ENCODE measurements around the gene BLOC1S3.

The BLOC1S3 gene, protein sequence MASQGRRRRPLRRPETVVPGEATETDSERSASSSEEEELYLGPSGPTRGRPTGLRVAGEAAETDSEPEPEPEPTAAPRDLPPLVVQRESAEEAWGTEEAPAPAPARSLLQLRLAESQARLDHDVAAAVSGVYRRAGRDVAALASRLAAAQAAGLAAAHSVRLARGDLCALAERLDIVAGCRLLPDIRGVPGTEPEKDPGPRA

DNA sequence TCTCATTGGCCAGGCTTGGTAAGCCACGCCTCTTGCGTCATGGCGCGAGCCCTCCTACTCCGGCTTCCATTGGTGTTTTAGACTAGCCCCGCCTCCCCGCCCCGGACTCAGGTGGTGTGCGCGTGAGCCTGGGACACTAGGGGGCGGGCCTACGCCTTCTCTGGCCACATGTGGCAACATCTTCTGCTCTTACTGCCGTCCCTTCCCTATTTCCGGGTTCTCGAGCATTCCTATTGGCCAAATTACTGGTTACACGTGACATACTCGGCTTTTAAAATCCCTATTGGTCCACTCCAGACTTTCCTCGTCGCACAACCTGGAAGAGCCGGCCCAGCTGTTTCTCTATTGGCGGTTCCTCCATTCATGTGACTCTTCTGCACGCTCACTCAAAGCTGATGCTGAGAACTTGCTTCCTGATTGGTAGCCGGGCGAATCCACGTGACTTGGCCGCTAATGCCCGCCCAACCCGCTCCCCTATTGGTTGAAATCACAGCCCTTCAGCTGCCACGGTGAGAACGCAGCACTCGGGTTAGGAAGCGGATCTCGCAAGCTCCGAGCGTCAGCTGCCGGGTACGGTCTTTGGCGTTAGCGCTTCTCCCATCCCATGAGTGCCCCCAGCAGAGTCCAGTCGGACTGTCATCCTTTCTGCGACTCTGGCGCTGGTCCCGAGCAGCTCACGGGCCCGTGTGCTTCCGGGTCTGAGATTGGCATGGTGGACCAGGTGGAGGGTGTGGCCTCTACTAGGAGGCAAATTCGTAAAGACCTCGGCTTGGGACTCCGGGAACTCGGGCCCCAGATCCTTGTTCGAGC lies at the start of gene BLOC1S3:
Gene BLOC1S3, plus strand, starts transcription at position 523 of the 810 bp plus-strand sequence. CDS start 513 bp downstream, outside the sequence.
- peak; percentile 97 to 100 (median 100) for DNase-seq (ENCODE audit: low read depth in 4 of 4, low spot score in 1 of 4)

DNA sequence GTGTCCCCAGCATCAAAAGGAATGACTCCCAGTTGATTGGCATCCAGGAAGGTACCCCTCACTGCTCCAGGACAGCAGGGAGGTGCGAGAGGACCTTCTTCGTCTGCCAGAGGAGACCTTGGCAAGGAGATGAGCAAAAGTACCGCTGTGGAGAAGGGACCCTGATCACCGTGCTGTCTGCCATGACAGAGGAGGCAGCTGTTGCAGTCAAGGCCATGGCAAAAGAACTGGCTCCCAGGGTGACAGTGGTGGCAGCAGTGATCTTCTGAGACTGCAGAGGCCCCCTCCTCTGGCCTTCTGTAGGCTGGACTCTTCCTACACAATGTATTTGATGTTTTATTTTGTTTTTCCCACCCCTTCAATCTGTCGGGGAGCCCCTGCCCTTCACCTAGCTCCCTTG lies 49.8 kb upstream of the BLOC1S3 start:
- no peak for DNase-seq (ENCODE audit: low read depth in 4 of 4, low spot score in 1 of 4)

DNA sequence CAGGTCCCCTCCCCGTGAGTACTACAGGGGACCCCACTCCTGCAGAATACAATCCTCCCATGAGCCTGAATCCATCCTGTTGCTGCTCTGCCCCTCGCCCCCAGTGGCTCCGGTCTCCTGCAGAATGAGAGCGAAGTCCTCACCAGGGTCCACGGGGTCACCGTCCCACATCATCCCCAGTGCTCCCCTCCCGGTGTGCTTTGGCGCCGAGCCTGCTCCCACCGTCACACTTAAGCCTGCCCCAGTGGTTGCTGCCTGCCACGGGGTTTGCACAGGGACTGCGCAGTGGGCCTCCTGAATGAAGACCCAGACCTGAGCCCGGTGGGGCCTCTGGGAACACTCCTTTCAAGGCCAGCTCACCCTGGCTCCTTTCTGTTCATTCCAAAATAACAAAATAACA lies 48.3 kb upstream of the BLOC1S3 start:
- DNase-seq (ENCODE audit: low read depth in 4 of 4, low spot score in 1 of 4): no peak

DNA sequence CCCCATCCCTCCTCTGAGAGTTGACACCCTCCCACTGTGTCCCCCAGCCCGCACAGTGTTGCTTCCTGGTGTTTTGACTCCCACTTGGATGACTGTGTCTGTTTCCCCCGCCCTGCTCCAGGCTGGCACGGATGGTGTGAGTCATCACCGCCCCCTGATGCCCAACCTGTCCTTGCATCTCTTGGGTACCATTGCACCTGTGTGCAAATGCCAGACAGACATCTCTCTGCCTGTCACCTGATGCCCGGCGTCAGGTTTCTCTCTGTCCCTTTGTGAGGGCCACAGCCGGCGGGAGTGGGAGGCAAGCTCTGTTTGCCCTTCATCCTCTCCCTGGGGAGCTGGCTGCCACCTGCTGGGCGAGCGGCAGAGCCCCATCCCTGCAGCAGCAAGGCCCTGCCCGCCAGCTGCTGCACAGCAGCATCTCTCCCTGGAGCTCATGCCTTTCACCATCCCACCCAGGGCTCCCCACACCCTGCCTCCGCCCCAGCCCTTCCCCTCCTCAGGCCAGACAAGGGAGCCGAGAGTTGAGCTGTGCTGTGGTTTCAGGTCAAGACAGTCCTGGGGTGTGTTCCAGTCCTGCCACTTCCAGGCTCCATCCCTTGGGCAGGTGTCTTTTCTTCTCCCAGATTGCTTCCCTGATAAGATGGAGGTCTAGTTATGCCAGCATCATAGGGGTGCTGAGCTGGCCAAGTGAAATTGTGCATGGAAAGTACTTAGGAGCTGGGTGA lies 47.5 kb upstream of the BLOC1S3 start:
- no peak for DNase-seq (ENCODE audit: low read depth in 4 of 4, low spot score in 1 of 4)

DNA sequence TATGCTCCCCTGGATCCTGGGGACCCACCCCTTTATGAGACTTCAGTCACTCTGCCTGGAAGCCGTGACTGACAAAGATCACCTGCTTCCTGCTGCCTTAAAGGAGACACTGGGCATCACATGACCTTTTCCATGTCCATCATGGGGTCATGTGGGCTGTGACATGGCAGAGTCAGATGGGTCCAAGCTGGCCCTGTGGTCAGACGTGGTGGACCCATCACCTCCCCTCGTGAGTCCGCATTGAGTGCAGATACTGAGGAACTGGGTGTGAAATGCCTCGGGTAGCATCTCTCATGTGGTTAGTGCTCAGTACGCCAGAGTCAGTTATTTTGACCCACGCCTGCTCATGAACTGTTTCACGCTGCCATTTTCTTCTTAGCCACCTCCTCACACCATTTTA lies 44.9 kb upstream of the BLOC1S3 start:
- DNase-seq (ENCODE audit: low read depth in 4 of 4, low spot score in 1 of 4): no peak

DNA sequence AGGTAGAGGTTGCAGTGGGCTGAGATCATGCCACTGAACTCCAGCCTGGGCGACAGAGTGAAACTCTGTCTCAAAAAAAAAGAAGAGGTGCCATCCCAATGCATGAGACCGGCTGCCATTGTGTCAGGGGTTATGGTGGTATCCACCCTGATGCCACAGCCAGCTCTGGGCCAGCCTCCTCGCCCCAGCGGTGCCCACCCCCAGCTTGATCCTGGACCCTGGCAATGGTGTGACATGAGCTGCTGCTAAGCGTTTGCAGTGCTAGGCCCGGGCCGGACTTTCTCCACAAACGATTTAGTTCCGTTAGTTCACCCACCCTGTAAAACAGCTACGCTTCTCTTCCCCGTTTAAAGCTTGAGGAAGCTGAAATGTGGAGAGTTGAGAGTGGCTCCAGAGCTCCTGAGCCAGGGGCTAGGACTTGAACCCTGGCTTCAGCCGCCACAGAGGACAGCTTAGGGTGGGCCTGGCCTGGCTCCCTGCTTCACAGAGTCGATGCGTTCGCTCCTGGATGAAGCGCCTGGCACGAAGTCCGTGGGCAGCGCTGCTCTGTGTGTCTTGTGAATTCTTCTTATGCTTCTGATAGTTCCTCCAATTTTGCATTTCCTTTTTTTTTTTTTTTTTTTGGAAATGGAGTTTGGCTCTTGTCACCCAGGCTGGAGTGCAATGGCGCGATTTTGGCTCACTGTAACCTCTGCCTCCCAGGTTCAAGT lies 43.3 kb upstream of the BLOC1S3 start:
- DNase-seq (ENCODE audit: low read depth in 4 of 4, low spot score in 1 of 4): no peak

DNA sequence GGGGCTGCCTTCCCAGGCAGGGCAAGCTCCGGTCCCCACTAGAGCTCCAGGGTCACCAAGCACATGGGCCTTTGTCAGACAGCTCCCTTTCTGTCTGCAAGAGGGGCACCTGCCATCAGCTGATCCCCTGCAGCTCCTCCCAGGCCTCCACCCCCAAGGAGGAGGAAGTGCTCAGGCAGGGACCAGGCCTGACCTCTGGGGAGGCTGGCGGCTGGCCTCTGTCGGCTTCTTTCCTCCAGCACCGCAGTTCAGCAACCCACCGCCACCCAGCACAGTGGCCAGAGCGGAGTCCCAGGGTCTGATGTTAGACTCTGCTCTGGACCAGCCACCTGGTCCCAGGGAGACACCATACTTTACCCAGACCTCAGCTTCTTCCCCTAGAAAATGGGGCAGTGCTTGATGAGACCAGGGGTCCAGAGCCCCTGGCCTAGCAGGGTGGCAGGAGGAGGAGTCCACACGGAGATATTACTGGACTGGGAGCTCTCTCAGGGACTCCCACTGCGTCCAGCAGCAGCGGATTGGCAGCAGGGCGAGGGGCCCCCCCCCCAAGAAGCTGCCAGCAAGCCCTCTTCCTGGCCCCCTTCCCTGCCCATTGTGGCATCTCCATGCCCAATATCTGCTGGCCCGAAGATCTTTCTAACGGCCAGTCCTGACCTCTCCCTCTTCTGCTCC lies 41.9 kb upstream of the BLOC1S3 start:
- no peak for DNase-seq (ENCODE audit: low read depth in 4 of 4, low spot score in 1 of 4)

DNA sequence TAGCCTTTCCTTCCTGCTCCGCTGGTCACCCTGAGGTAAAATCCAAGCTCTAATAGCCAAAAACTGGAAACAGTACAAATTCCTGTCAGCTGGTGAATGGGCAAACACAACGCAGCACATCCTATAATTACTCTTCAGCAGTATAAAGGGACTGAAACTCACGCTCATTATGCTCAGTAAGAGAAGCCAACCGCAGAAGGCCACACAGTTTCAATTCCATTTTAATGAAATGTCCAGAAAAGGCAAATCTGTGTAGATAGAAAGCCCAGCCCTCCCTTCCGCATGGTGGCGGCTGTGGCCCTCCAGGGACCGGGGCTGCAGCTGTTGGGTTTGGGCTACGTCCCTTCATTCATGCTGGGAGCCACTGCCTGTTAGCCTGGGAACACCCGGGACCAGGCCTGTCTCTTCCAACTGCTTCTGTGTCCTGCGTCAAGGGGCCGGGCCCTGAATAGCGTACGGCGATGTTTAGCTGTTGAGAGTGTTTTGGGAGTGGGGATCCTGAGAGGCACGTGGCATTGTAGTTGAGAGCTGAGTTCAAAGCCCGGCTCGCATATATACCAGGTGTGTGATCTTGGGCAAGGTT lies 41.3 kb upstream of the BLOC1S3 start:
- no peak for DNase-seq (ENCODE audit: low read depth in 4 of 4, low spot score in 1 of 4)

DNA sequence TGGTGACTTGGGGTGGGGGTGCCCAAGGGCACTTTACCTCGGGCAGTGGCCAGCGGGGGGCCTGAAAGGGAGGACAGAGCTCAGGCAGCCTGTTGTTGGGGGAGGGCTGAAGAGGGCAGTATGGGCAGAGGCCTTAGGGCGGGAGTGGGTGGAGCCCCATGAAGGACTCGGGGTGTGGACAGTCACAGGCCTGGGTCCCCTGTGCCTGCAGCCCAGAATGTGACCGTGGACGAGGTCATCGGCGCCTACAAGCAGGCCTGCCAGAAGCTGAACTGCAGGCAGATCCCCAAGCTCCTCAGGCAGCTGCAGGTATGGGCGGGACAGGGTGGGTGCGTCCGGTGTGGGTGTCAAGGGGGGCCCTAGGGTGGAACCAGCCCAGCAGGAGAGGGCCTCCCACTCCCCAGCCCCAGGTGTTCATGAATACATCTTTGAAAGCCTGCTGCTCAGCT lies 40.3 kb upstream of the BLOC1S3 start:
- no peak for DNase-seq (ENCODE audit: low read depth in 4 of 4, low spot score in 1 of 4)

DNA sequence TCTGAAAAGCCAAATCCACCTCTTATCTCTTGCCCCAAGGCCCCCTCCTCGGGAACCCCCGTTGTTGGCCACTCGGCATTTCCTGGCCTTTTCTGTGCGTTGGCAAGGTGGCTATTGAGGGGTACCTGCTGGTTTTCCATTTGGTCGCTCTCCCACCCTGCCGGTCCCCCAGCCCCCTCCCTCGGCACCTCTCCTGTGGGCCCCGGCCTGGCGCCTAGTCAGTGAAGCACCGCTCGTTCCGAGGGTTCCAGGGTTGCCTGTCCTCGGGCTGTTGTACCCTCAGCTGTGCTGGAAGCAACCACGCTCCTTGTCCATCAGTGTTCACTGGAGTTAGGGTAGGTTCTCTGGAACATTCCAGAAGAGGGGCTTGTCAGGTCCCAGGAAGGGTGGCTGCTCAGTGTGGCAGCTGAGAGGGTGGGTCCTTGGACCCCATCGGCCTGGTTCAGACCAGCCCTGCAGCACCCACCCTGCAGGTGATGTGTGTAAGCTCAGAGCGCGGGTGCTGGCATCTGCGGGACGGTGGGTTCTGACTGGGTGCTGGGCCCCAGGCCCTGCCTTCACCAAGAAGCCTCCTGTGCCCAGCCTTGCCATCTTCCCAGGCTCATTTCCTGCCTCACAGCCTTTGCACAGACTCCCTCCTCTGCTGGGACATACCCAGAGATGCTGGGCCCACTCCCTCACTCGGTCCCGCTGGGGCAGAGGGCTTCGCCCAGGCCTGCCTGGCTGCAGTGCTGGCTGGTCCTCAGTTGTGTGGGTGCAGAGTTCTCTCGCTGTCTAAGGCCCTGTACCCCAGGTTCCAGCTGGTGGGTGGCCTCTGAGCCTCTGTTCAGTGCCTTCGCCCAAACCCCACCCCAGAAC lies 39.1 kb upstream of the BLOC1S3 start:
- no peak for DNase-seq (ENCODE audit: low read depth in 4 of 4, low spot score in 1 of 4)

DNA sequence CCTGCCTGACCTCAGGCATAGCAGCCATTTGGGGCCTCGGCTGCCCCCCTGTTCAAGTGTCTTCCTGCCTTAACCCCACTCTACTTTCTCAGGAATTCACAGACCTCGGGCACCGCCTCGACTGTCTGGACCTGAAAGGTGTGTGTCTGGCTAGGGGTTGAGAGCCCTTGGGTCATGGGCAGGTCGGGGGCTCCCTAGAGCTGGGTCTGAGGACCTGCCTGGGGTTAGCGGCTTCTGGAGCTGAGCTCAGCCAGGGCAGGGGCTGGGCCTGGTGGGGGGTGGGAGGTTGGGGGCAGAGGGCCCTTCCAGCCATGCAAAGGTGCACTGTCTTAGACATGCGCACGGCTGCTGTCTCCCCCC lies 38.5 kb upstream of the BLOC1S3 start:
- DNase-seq (ENCODE audit: low read depth in 4 of 4, low spot score in 1 of 4): no peak

DNA sequence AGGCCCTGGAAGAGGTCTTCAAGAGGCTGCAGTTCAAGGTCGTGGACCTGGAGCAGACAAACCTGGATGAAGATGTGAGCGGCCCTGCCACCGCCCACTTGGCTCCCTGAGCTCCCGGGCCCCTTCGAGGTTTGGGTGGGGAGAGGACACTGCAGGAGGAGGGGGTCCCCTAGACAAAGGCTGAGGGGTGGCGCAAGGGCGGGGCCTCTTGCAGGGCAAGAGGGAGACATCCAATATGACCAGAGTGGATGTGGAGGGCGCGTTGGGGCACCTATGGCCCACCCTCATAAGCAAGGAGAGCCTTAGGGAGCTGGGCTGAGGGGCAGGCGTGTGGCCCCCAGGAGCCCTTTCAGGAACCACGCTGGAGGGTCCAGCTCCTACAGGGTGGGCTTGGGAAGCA lies 38.1 kb upstream of the BLOC1S3 start:
- no peak for DNase-seq (ENCODE audit: low read depth in 4 of 4, low spot score in 1 of 4)

DNA sequence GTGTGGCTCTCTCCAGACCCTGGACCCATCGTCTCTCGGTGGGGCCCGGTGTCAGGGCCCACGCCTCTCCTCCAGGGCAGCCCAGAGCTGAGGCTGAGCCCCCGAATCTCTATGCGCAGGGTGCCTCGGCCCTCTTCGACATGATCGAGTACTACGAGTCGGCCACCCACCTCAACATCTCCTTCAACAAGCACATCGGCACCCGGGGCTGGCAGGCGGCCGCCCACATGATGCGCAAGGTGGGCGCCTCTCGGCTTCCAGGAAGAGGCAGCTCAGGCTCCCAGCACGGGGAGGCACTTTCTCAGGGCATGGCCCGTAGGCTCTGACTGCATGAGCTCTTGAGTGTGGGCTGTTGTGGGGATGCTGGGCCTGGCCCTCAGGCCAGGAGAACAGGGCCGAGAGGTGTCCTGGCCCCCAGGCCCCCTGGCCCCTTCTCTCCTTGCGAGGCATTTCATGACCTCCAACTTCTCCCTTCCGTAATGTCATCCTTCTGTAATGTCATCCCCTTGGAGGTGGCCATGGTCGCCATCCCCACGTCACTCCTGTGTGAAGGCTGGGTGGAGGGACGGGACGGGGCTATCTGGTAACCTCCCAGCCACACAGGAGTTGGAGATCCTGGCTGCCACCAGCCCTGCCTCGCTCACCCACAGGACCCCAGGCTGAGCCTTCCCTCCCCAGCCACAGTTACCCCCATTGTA lies 37.2 kb upstream of the BLOC1S3 start:
- no peak for DNase-seq (ENCODE audit: low read depth in 4 of 4, low spot score in 1 of 4)

DNA sequence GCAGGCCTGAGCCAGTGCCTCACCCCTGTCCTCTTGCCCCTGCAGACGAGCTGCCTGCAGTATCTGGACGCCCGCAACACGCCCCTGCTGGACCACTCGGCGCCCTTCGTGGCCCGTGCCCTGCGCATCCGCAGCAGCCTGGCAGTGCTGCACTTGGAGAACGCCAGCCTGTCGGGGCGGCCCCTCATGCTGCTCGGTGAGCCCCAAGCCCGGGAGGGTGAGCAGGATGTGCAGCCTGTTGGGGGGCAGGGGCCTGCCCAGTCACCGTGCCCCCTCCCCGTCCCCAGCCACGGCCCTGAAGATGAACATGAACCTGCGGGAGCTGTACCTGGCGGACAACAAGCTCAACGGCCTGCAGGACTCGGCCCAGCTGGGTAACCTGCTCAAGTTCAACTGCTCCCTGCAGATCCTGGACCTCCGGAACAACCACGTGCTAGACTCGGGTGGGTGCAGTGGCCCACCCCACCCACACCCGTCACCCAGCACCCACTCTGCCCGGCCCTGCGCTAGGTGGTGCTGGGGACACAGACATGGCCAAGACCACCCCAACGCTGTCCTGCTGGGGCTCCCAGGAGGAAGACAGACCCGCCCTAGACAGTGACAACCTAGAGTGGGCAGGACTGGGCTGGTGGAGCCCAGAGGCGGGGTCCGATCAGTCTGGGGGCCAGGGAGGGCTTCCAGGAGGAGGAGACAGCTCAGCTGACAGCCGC lies 36.4 kb upstream of the BLOC1S3 start:
- no peak for DNase-seq (ENCODE audit: low read depth in 4 of 4, low spot score in 1 of 4)

DNA sequence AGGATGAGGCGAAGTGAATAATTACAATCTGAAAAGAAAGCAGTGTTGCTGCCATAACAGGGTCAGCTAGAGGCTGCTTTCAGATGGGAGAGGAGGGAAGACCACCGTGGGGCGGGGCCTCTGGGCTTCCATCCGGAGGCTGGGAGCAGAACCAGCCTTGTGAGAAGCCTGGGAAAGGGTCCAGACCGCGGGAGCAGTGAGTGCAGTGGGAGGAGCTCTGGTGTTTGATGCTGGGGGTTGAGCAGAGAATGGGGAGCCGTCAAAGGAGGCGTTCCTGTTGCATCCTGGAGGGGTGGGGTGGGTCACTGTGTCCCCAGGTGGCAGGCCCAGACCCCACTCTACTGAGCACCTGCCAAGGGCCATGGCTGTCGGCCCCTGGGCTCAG lies 35.9 kb upstream of the BLOC1S3 start:
- no peak for DNase-seq (ENCODE audit: low read depth in 4 of 4, low spot score in 1 of 4)

DNA sequence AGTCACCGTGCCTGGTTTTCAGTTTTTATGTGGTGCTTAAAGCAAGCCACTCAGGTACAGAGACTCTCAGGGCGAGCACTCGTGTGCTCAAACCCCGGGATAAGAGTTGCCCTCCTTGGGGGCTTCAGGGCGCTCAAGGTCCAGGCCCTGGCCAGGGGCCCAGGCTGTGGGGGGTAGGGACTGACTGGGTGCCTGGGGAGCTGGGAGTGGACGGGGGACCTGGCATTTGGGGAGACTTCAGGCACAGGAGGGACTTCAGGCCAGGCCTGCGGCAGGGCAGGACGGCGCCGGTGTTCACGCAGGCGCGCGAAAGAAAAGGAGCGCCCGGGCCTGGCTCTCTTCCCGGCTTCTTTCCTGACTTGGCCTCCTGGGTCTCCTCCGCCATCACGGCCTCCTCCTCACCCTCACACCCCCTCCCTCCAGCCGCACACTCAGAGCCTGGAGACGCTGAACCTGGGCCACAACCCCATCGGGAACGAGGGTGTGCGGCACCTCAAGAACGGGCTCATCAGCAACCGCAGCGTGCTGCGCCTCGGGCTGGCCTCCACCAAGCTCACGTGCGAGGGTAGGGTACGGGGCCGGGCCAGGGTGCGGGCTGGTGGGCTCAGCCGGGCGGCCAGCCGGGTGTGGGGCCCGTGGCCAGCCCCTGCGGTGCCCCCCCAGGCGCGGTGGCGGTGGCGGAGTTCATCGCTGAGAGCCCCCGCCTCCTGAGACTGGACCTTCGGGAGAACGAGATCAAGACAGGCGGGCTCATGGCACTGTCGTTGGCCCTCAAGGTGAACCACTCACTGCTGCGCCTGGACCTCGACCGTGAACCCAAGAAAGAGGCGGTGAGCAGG lies 33.9 kb upstream of the BLOC1S3 start:
- DNase-seq (ENCODE audit: low read depth in 4 of 4, low spot score in 1 of 4): no peak

All from stimulated activated CD4-positive, alpha-beta T cell treated with anti-CD3 and anti-CD28 coated beads, Interleukin-1b, Interleukin-23, amount 100 ng/mL, for 24 hours (primary cell).